WTC11 (cell line): Measurements from ENCODE around the gene TPBGL. TPM values are rescaled to one million over a fixed set of nuclear protein-coding genes. Genes with fewer than 3 reads are reported as not detected.

ENCODE experiments used
- ATAC-seq: fragments of 200-7000 bp; cut with Tn5 transposase; 2 replicates; pipeline ENCODE4 v1.10.0; 2021; ENCODE audit warnings: mild to moderate bottlenecking, moderate library complexity
- CTCF ChIA-PET: fragments of 300-600 bp; sonication (Branson Sonifier 250); formaldehyde crosslinking; loops from one replicate; lab custom pipeline; 2021; ENCODE audit warnings: antibody characterized with exemption; lab: Charles Lee
- POLR2A ChIA-PET: fragments of 350-600 bp; sonication (Branson Sonifier 250); formaldehyde crosslinking; loops from one replicate; lab custom pipeline; 2021; ENCODE audit warnings: antibody characterized with exemption; lab: Charles Lee
- DNase-seq: peaks from one replicate; pipeline ENCODE4 v3.0.0; 2021; ENCODE audit warnings: low spot score
- H3K27ac Mint-ChIP-seq: 2 replicates; pipeline ENCODE4 v1.8.0; 2021; ENCODE audit warnings: mixed read lengths
- H3K27me3 Mint-ChIP-seq: 2 replicates; pipeline ENCODE4 v1.8.0; 2021; ENCODE audit warnings: low read depth, mild to moderate bottlenecking, moderate library complexity, mixed read lengths
- H3K36me3 Mint-ChIP-seq: 2 replicates; pipeline ENCODE4 v1.8.0; 2021; ENCODE audit warnings: mixed read lengths
- H3K4me1 Mint-ChIP-seq: 2 replicates; pipeline ENCODE4 v1.8.0; 2022; ENCODE audit warnings: mixed read lengths
- H3K4me3 Mint-ChIP-seq: 2 replicates; pipeline ENCODE4 v1.8.0; 2021; ENCODE audit warnings: mild to moderate bottlenecking, moderate library complexity, mixed read lengths
- H3K9me3 Mint-ChIP-seq: 2 replicates; pipeline ENCODE4 v1.8.0; 2021; ENCODE audit warnings: mixed read lengths
- AR ChIP-seq: fragments of 250-450 bp; sonication (Bioruptor Pico); IDR thresholded peaks from 2 replicates; pipeline ENCODE4 v1.9.0; 2021; ENCODE audit warnings: mild to moderate bottlenecking
- ATF6 ChIP-seq: sonication (generic); formaldehyde crosslinking; IDR thresholded peaks from 2 replicates; pipeline ENCODE4 v1.8.1; 2023; ENCODE audit warnings: mild to moderate bottlenecking, missing genetic modification reagents
- E2F1 ChIP-seq: sonication (generic); formaldehyde crosslinking; IDR thresholded peaks from 2 replicates; pipeline ENCODE4 v1.8.0; 2022; ENCODE audit warnings: mild to moderate bottlenecking, missing genetic modification reagents
- E2F4 ChIP-seq: sonication (generic); formaldehyde crosslinking; IDR thresholded peaks from 2 replicates; pipeline ENCODE4 v1.8.1; 2022; ENCODE audit warnings: low read depth, mild to moderate bottlenecking, moderate library complexity, missing genetic modification reagents, borderline replicate concordance
- FOXK1 ChIP-seq: sonication (generic); formaldehyde crosslinking; IDR thresholded peaks from 2 replicates; pipeline ENCODE4 v1.8.0; 2022; ENCODE audit warnings: mild to moderate bottlenecking, moderate library complexity, missing genetic modification reagents
- GABPB1 ChIP-seq: sonication (generic); formaldehyde crosslinking; IDR thresholded peaks from 2 replicates; pipeline ENCODE4 v1.8.1; 2023; ENCODE audit warnings: mild to moderate bottlenecking, missing genetic modification reagents
- MXD4 ChIP-seq: fragments of 250-450 bp; sonication (Bioruptor Pico); IDR thresholded peaks from 2 replicates; pipeline ENCODE4 v1.8.0; 2021; ENCODE audit warnings: mild to moderate bottlenecking, moderate library complexity, borderline replicate concordance
- NFYB ChIP-seq: sonication (generic); formaldehyde crosslinking; conservative IDR thresholded peaks from 2 replicates; pipeline ENCODE4 v1.8.0; 2022; ENCODE audit warnings: low read depth, missing genetic modification reagents
- NR3C1 ChIP-seq: sonication (generic); formaldehyde crosslinking; conservative IDR thresholded peaks from 2 replicates; pipeline ENCODE4 v1.8.1; 2023; ENCODE audit warnings: low read depth, mild to moderate bottlenecking, missing genetic modification reagents
- PRDM15 ChIP-seq: sonication (generic); formaldehyde crosslinking; IDR thresholded peaks from 2 replicates; pipeline ENCODE4 v1.8.0; 2022; ENCODE audit warnings: missing genetic modification reagents
- RORB ChIP-seq: fragments of 250-450 bp; sonication (Bioruptor Pico); IDR thresholded peaks from 2 replicates; pipeline ENCODE4 v1.9.0; 2021; ENCODE audit warnings: mild to moderate bottlenecking
- SOX15 ChIP-seq: fragments of 250-450 bp; sonication (Bioruptor Pico); IDR thresholded peaks from 2 replicates; pipeline ENCODE4 v1.9.0; 2021; ENCODE audit warnings: mild to moderate bottlenecking
- SP1 ChIP-seq: sonication (generic); formaldehyde crosslinking; conservative IDR thresholded peaks from 2 replicates; pipeline ENCODE4 v1.8.1; 2022; ENCODE audit warnings: missing genetic modification reagents
- ZBTB43 ChIP-seq: sonication (generic); formaldehyde crosslinking; IDR thresholded peaks from 2 replicates; pipeline ENCODE4 v1.8.1; 2023; ENCODE audit warnings: mild to moderate bottlenecking, missing genetic modification reagents
- ZNF121 ChIP-seq: sonication (generic); formaldehyde crosslinking; IDR thresholded peaks from 2 replicates; pipeline ENCODE4 v1.8.0; 2023; ENCODE audit warnings: missing genetic modification reagents
- ZNF219 ChIP-seq: sonication (generic); formaldehyde crosslinking; IDR thresholded peaks from 2 replicates; pipeline ENCODE4 v1.8.0; 2023; ENCODE audit warnings: missing genetic modification reagents, mild to moderate bottlenecking, borderline replicate concordance
- ZNF532 ChIP-seq: fragments of 250-450 bp; sonication (Bioruptor Pico); IDR thresholded peaks from 2 replicates; pipeline ENCODE4 v1.9.0; 2021; ENCODE audit warnings: mild to moderate bottlenecking, borderline replicate concordance
- total RNA-seq: library from RNA; stranded (reverse); gene quantifications from 3 replicates; pipeline ENCODE4 v1.2.3, GENCODE V29; 2021

Gene TPBGL
- total RNA-seq, 1 experiment from 2014 or later: 0.37 TPM

GRCh38 chr11:75219869-75220268, 20.7 kb upstream of the TPBGL start:
- Mint-ChIP-seq H3K27ac (no peak overlapping the region), H3K4me3 (no peak overlapping the region), H3K4me1 (peaks cover 7% of the 10 kb centered on the region; the same call in 1 of the 2 replicates), H3K36me3 (no peaks in the 10 kb centered on the region), H3K27me3 (peaks cover 40% of the 10 kb centered on the region), H3K9me3 (no peaks in the 10 kb centered on the region)
- DNase-seq: no peak
- CTCF ChIA-PET: interaction anchor here (0.9 to 2.0 kb wide), 5 partner anchors 15 to 290 kb away, joined by 3 to 7 read pairs (median 5); no protein-coding TSS in a partner anchor
- no peak for ATAC-seq
- no peak for TF ChIP-seq SP1
- POLR2A ChIA-PET: no interaction called here

- Mint-ChIP-seq H3K36me3 (no peaks in the 10 kb centered on the region), H3K4me1 (peaks cover 7% of the 10 kb centered on the region; the same call in 1 of the 2 replicates), H3K27ac (no peak overlapping the region), H3K4me3 (no peak overlapping the region), H3K27me3 (peaks cover under 1% of the 10 kb centered on the region; the same call in 1 of the 2 replicates), H3K9me3 (no peaks in the 10 kb centered on the region)
- no peak for DNase-seq
- POLR2A ChIA-PET: interaction anchor here (1.1 to 1.2 kb wide), 2 partner anchors 13 to 19 kb away, joined by 3 read pairs; no protein-coding TSS in a partner anchor
- ATAC-seq: peak; percentile 85
- CTCF ChIA-PET: interaction anchor here (0.6 to 4.5 kb wide), 16 partner anchors 10 to 201 kb away, joined by 3 to 46 read pairs (median 7); partner anchors contain the start of gene TPBGL
- TF ChIP-seq ATF6 (no peak), ZNF121 (no peak), FOXK1 (no peak), NFYB (CRISPR knock-in tag) (no peak), ZBTB43 (CRISPR knock-in tag) (no peak), E2F1 (CRISPR knock-in tag) (no peak), ZNF219 (CRISPR knock-in tag) (no peak), ZNF532 (CRISPR knock-in tag) (no peak), PRDM15 (CRISPR knock-in tag) (no peak), AR (CRISPR knock-in tag) (no peak), MXD4 (CRISPR knock-in tag) (no peak), NR3C1 (CRISPR knock-in tag) (no peak), SOX15 (CRISPR knock-in tag) (no peak), GABPB1 (CRISPR knock-in tag) (no peak), RORB (CRISPR knock-in tag) (no peak), E2F4 (CRISPR knock-in tag) (no peak)
These were observed 16.5 kb upstream of the TPBGL start for GRCh38 chr11:75223954-75224643.
